NCI-H2107 treated with DMSO at 0.1 percent for 48 hours (cell line): ENCODE results near the gene PCDH9.

Experiments
- DNase-seq: peaks from one replicate; lab custom pipeline; 2025; ENCODE audit not compliant: unreplicated experiment; lab: John Stamatoyannopoulos, UW

Gene PCDH9

GRCh38 chr13:67167420-67167819 lies 62.7 kb downstream of the PCDH9 start:
- no peak for DNase-seq

- no peak for DNase-seq
Observed at GRCh38 chr13:67161176-67161575, 69.0 kb downstream of the PCDH9 start.

- DNase-seq, result no peak
Observed at GRCh38 chr13:67158903-67159302, 71.2 kb downstream of the PCDH9 start.

- no peak for DNase-seq
Observed at GRCh38 chr13:67156723-67157060, 73.4 kb downstream of the PCDH9 start.

GRCh38 chr13:67155898-67156722 lies 74.0 kb downstream of the PCDH9 start:
- no peak for DNase-seq

GRCh38 chr13:67152085-67152484 lies 78.1 kb downstream of the PCDH9 start:
- no peak for DNase-seq

- DNase-seq, result no peak
Observed at GRCh38 chr13:67151652-67152051, 78.5 kb downstream of the PCDH9 start.

GRCh38 chr13:67150608-67151007 lies 79.5 kb downstream of the PCDH9 start:
- no peak for DNase-seq

- no peak for DNase-seq
Observed at GRCh38 chr13:67148161-67148571, 82.0 kb downstream of the PCDH9 start.

- DNase-seq, result no peak
Observed at GRCh38 chr13:67147342-67148133, 82.6 kb downstream of the PCDH9 start.

GRCh38 chr13:67146523-67147130 lies 83.5 kb downstream of the PCDH9 start:
- DNase-seq, result no peak

- no peak for DNase-seq
Observed at GRCh38 chr13:67145950-67146349, 84.2 kb downstream of the PCDH9 start.

GRCh38 chr13:67143544-67144115 lies 86.5 kb downstream of the PCDH9 start:
- no peak for DNase-seq

GRCh38 chr13:67140006-67140405 lies 90.1 kb downstream of the PCDH9 start:
- DNase-seq, result no peak

- peak; percentile 58 for DNase-seq
Observed at GRCh38 chr13:67139551-67139950, 90.6 kb downstream of the PCDH9 start.

GRCh38 chr13:67138970-67139369 lies 91.2 kb downstream of the PCDH9 start:
- no peak for DNase-seq

- no peak for DNase-seq
Observed at GRCh38 chr13:67137044-67137735, 92.9 kb downstream of the PCDH9 start.

GRCh38 chr13:67136157-67136556 lies 94.0 kb downstream of the PCDH9 start:
- DNase-seq, result no peak

GRCh38 chr13:67135356-67135755 lies 94.8 kb downstream of the PCDH9 start:
- no peak for DNase-seq

GRCh38 chr13:67134417-67135129 lies 95.6 kb downstream of the PCDH9 start:
- DNase-seq, result peak; percentile 40
